Activated T-helper 17 cell treated with anti-CD3 and anti-CD28 coated beads, Interleukin-2, amount 50 U/mL, for 72 hours (primary cell): ENCODE measurements around the gene LY6G6F. TPM values are rescaled to one million over a fixed set of nuclear protein-coding genes. Genes with fewer than 3 reads are reported as not detected.

Source experiments
- ATAC-seq: fragments of 150-1000 bp; cut with Tn5 transposase; replicated peaks from 2 replicates; pipeline ENCODE4 v1.10.0; 2021; ENCODE audit warnings: mild to moderate bottlenecking, moderate library complexity
- H3K27ac Mint-ChIP-seq: one replicate; pipeline ENCODE4 v1.8.0; 2022; ENCODE audit warnings: mixed read lengths
- H3K27me3 Mint-ChIP-seq: one replicate; pipeline ENCODE4 v1.8.0; 2022; ENCODE audit warnings: mixed read lengths
- H3K36me3 Mint-ChIP-seq: one replicate; pipeline ENCODE4 v1.8.0; 2022; ENCODE audit warnings: low read depth, mild to moderate bottlenecking, mixed read lengths
- H3K4me1 Mint-ChIP-seq: one replicate; pipeline ENCODE4 v1.8.0; 2022; ENCODE audit warnings: mixed read lengths
- H3K4me3 Mint-ChIP-seq: one replicate; pipeline ENCODE4 v1.8.0; 2022; ENCODE audit warnings: mild to moderate bottlenecking, mixed read lengths
- H3K9me3 Mint-ChIP-seq: one replicate; pipeline ENCODE4 v1.8.0; 2022; ENCODE audit warnings: mixed read lengths
- total RNA-seq, 2 donors: library from RNA; stranded (reverse); gene quantifications; one replicate each; pipeline ENCODE4 v1.2.3, GENCODE V29; 2022

LY6G6F gene
- total RNA-seq, 2 donors from 2014 or later, result not detected

DNA sequence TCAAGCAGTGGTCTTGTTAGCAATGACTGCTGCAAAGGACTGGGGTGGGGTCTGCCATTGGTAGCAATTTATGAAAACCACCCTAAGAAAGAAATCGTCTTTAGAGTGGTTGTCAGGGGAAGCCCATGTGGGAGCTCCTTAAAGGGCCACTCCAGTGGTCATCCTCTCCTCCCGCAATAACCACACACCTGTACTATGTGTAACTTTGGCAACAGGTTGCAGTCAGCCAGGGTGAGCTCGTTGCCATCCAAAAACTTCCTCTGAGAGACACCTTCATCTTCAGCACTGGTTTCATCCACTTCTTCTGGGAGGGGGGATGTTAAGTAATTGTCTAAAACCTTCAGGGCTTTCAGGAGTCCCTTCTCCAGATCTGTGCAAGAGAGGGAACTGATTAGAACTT lies 25.4 kb downstream of the LY6G6F start:
- Mint-ChIP-seq H3K4me1 (peaks cover 19% of the 10 kb centered on the region), H3K27ac (no peak overlapping the region), H3K4me3 (peak overlapping the region; percentile 77), H3K27me3 (no peaks in the 10 kb centered on the region), H3K36me3 (peaks cover 88% of the 10 kb centered on the region), H3K9me3 (no peaks in the 10 kb centered on the region)
- ATAC-seq, result no peak

DNA sequence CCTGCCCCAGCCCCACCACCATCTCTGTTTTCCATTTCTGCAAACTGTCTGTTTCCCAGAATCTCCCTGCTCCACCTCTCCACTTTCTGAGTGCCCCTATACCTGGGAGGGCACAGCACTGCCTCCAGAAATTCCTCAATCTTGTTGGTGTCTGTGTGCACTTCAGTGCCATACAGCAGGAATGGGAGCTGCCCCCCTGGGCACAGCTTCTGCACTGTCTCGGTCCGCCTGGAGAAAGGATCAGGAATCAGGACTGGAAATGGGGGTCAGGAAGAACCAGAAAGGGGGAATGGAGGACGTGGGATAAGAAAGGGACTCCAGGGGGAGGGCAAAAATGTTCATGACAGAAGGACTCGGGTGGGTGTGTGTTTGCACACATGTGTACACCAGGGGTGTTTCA lies 27.1 kb downstream of the LY6G6F start:
- Mint-ChIP-seq H3K4me3 (peak overlapping the region; percentile 98), H3K27ac (peak overlapping the region; percentile 68), H3K9me3 (no peaks in the 10 kb centered on the region), H3K36me3 (peaks cover 81% of the 10 kb centered on the region), H3K4me1 (peaks cover 33% of the 10 kb centered on the region), H3K27me3 (no peaks in the 10 kb centered on the region)
- ATAC-seq, result no peak

GRCh38 chr6:31734247-31734820 lies 27.7 kb downstream of the LY6G6F start:
- peaks cover 36% of the 10 kb centered on the region for H3K4me1 Mint-ChIP-seq
- ATAC-seq, result no peak
- no peaks in the 10 kb centered on the region for H3K9me3 Mint-ChIP-seq
- H3K27ac Mint-ChIP-seq, result peak overlapping the region; percentile 94
- H3K27me3 Mint-ChIP-seq, result no peaks in the 10 kb centered on the region
- H3K4me3 Mint-ChIP-seq, result peak overlapping the region; percentile 98
- H3K36me3 Mint-ChIP-seq, result peaks cover 75% of the 10 kb centered on the region

DNA sequence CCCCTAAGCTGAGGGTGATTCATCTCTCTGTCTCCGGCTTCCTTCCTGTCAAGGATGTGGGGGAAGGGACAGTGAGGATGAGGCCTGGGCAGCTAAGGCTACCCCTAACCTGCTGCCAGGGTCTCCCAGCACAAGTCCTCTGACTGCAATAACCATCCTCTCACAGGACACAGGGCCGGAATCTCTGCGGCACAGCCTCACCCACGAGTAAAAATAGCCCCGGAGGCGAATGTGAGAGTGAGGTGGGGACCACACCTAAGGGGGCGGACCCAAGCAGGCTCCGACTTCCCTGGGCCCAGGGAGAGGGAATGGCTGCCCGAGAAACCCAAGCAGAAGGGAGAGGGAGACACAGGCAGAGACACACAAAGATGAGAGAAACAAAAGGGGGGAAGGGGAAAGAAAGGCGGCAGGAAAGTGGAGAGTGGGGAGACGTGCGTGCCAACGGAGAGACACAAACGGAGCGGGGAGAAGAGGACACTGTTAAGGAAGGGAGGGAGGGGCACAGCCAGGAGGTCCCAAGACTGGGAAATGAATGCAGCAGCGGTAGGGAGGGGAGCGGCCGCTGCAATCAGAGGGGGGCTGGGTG lies 28.2 kb downstream of the LY6G6F start:
- H3K36me3 Mint-ChIP-seq, result peaks cover 74% of the 10 kb centered on the region
- no peaks in the 10 kb centered on the region for H3K27me3 Mint-ChIP-seq
- ATAC-seq, result peak; percentile 53
- peaks cover 40% of the 10 kb centered on the region for H3K4me1 Mint-ChIP-seq
- H3K4me3 Mint-ChIP-seq, result peak overlapping the region; percentile 98
- peak overlapping the region; percentile 94 for H3K27ac Mint-ChIP-seq
- H3K9me3 Mint-ChIP-seq, result no peaks in the 10 kb centered on the region

DNA sequence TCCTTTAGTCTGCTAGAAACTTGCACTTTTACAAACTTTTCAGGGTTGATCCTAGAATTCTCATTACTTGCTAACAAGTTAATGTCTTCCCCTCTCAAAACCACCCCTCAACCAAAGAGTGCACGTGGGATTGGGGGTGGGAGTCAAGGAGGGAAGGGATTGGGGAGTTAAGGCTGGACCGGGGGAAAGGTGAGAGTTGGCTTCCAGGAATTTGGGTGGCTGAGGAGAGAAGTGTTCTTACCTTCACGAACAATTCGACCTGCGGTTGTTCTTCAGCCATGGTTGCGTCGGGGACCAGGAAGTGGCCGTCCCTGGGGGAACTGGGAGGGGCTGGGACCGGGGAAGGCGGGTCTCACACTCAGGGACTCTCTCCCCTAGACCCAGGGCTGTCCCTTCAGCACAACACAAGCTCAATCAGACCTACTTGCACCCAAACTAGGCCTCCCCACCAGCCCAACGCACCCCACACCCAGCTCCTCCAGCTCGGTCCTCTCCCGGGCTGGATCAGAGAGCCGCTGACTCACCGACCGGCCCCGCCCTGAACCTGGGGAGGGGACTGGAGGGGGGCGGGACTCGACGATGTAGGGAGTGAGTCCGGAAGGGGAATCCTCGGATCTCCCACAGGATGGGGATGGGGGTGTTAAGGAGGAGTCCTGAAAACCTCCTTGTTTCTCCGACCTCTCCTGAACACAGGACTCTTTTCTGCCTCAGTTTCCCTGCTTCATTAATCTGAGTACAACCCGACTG lies 29.5 kb downstream of the LY6G6F start, which contains the start of gene CLIC1:
Gene CLIC1, minus strand, starts transcription at position 510 of the 747 bp plus-strand sequence. Its CDS starts 230 bp downstream, at position 280.
- Mint-ChIP-seq H3K4me3 (peak within 1 kb of the TSS; percentile 98), H3K27me3 (no peaks in the 10 kb centered on the region), H3K36me3 (peaks cover 74% of the 10 kb centered on the region), H3K9me3 (no peaks in the 10 kb centered on the region), H3K27ac (peak within 1 kb of the TSS; percentile 94), H3K4me1 (peaks cover 39% of the 10 kb centered on the region)
- ATAC-seq, result peak; percentile 59

DNA sequence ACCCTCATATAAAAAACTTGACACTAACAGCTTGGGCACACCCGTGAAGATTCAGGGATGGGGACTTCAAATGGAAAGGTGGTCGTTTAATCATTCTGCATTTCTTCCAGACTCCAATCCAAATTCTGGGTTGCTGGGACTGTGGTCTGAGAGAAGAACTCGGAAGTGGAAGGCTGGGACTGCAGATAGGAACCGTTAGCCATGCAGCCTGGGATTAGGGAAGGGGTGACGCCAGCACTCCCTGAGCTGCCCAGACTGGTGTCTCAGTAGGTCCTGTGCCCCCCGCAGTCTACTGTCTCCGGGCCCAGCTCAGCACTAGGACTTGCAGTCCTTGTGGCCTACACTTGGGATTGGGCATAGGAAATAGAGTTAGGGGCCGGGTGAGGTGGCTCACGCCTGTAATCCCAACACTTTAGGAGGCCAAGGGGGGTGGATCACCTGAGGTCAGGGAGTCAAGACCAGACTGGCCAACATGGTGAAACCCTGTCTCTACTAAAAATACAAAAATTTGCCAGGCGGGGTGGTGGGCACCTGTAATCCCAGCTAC lies 30.2 kb downstream of the LY6G6F start:
- H3K4me3 Mint-ChIP-seq, result peak overlapping the region; percentile 98
- no peaks in the 10 kb centered on the region for H3K9me3 Mint-ChIP-seq
- peaks cover 74% of the 10 kb centered on the region for H3K36me3 Mint-ChIP-seq
- peaks cover 40% of the 10 kb centered on the region for H3K4me1 Mint-ChIP-seq
- no peak for ATAC-seq
- peak overlapping the region; percentile 94 for H3K27ac Mint-ChIP-seq
- H3K27me3 Mint-ChIP-seq, result no peaks in the 10 kb centered on the region

- peaks cover 40% of the 10 kb centered on the region for H3K4me1 Mint-ChIP-seq
- peaks cover 74% of the 10 kb centered on the region for H3K36me3 Mint-ChIP-seq
- H3K4me3 Mint-ChIP-seq, result peak overlapping the region; percentile 98
- H3K27me3 Mint-ChIP-seq, result no peaks in the 10 kb centered on the region
- H3K9me3 Mint-ChIP-seq, result no peaks in the 10 kb centered on the region
- peak overlapping the region; percentile 94 for H3K27ac Mint-ChIP-seq
- no peak for ATAC-seq
These were observed 30.8 kb downstream of the LY6G6F start for GRCh38 chr6:31737315-31737990.

- Mint-ChIP-seq H3K27me3 (no peaks in the 10 kb centered on the region), H3K9me3 (no peaks in the 10 kb centered on the region), H3K36me3 (peaks cover 71% of the 10 kb centered on the region), H3K27ac (peak overlapping the region; percentile 94), H3K4me1 (peaks cover 39% of the 10 kb centered on the region), H3K4me3 (peak overlapping the region; percentile 98)
- ATAC-seq, result peak; percentile 37
These were observed 31.6 kb downstream of the LY6G6F start for GRCh38 chr6:31737991-31738979.

DNA sequence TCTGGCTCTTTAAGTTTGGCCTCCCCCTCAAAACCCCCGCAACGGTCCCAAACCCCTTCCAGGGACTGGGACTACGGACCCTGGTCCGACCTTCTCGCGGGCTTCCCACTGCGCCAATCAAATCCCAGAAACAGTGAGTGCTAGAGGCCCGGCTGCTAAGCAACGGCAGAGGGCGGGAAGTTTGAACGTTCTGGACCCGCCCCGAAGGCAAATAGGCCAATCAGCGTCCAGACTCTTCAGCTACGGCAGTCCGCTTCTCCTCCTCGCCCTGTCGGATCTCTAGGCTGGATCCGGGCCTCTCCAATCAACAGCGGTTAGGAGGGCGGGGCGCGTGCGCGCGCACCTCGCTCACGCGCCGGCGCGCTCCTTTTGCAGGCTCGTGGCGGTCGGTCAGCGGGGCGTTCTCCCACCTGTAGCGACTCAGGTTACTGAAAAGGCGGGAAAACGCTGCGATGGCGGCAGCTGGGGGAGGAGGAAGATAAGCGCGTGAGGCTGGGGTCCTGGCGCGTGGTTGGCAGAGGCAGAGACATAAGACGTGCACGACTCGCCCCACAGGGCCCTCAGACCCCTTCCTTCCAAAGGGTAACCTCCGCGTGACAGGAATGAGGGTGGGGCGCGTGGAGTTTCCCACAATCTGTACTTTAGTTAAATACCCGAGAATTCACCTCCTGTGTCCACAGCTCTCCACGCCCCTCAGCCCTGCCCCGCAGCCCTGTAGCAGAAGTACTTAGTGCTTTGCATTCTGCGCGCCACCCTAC lies 33.2 kb downstream of the LY6G6F start, which contains the start of gene MSH5:
Gene MSH5, plus strand, starts transcription at position 367 of the 758 bp plus-strand sequence. CDS start 462 bp downstream, outside the sequence.
- peaks cover 66% of the 10 kb centered on the region for H3K36me3 Mint-ChIP-seq
- ATAC-seq, result peak; percentile 89
- peak within 1 kb of the TSS; percentile 98 for H3K4me3 Mint-ChIP-seq
- H3K27me3 Mint-ChIP-seq, result no peaks in the 10 kb centered on the region
- H3K27ac Mint-ChIP-seq, result peak within 1 kb of the TSS; percentile 94
- H3K4me1 Mint-ChIP-seq, result peaks cover 33% of the 10 kb centered on the region
- no peaks in the 10 kb centered on the region for H3K9me3 Mint-ChIP-seq

GRCh38 chr6:31740397-31741223 lies 33.9 kb downstream of the LY6G6F start:
- Mint-ChIP-seq H3K9me3 (no peaks in the 10 kb centered on the region), H3K27me3 (no peaks in the 10 kb centered on the region), H3K4me3 (peak overlapping the region; percentile 98), H3K4me1 (peaks cover 39% of the 10 kb centered on the region), H3K36me3 (peaks cover 66% of the 10 kb centered on the region), H3K27ac (peak overlapping the region; percentile 94)
- ATAC-seq, result no peak

DNA sequence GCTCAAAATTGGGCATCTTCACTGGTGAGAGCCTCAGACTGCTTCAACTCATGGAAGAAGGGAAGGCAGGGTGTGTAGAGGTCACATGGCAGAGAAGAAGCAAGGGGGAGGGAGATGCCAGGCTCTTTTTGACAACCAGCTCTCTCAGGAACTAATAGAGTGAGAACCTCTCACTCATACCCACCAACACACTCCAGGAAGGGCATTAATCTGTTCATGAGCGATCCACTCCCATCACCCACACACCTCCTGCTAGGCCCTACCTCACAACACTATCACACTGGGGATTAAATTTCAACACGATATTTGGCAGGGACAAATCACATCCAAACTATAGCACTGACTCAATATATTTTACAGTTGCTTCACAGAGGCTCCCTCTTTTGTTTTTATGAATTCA lies 35.1 kb downstream of the LY6G6F start:
- Mint-ChIP-seq H3K4me1 (peaks cover 39% of the 10 kb centered on the region), H3K27ac (peak overlapping the region; percentile 17), H3K9me3 (no peaks in the 10 kb centered on the region), H3K27me3 (no peaks in the 10 kb centered on the region), H3K4me3 (peak overlapping the region; percentile 98), H3K36me3 (peaks cover 59% of the 10 kb centered on the region)
- no peak for ATAC-seq

DNA sequence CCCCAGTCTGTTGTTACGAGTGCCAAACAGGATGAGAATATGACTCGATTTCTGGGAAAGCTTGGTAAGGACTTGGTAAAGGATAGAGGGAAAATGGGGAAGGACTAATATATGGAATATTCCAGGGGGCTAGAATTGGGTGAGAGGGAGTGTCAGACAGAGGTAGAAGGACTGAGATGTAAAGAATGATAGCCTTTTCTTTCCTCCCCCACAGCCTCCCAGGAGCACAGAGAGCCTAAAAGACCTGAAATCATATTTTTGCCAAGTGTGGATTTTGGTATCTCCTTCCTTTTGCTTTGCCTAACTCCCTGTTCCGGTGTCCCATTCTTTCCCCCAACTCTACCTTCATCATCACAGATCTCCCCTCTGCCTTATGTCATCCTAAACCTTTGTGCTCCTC lies 36.2 kb downstream of the LY6G6F start:
- no peak overlapping the region for H3K4me3 Mint-ChIP-seq
- H3K27me3 Mint-ChIP-seq, result no peaks in the 10 kb centered on the region
- peaks cover 66% of the 10 kb centered on the region for H3K36me3 Mint-ChIP-seq
- H3K27ac Mint-ChIP-seq, result peak overlapping the region; percentile 10
- H3K9me3 Mint-ChIP-seq, result no peaks in the 10 kb centered on the region
- ATAC-seq, result no peak
- H3K4me1 Mint-ChIP-seq, result peaks cover 33% of the 10 kb centered on the region
